Lower leg skin (tissue), 4 donors: Measurements from ENCODE around the gene NBAS. TPM values are rescaled to one million over a fixed set of nuclear protein-coding genes. Genes with fewer than 3 reads are reported as not detected.

Source experiments
- DNase-seq, 2 donors: peaks; one replicate each; pipeline ENCODE4 v3.0.0-alpha.2; 2019; ENCODE audit warnings: low spot score in 2 of 2
- H3K4me3 ChIP-seq: fragments of 200-600 bp; sonication (generic); 2 replicates; pipeline ENCODE4 v1.5.1; 2017; ENCODE audit warnings: mild to moderate bottlenecking, low read depth; ENCODE audit not compliant: poor library complexity, severe bottlenecking
- POLR2A ChIP-seq, 2 donors: fragments of 450-650 bp; IDR thresholded peaks; one replicate each; pipeline ENCODE4 v1.6.1; 2016 to 2017; ENCODE audit warnings: antibody characterized with exemption in 2 of 2, mild to moderate bottlenecking in 1 of 2, moderate library complexity in 1 of 2
- WGBS, 2 donors: methylation state at CpG; one replicate each; pipeline ENCODE4 v1.1.5; 2018; 5-methylcytosine and 5-hydroxymethylcytosine counted together
- intact Hi-C: fragments of 100-400 bp; cut with DNase I; formaldehyde crosslinking; loops from one replicate; pipeline ENCODE4 v1.15.0; 2023; ENCODE audit warnings: low total_unique reads
- total RNA-seq, 4 donors: library from RNA; depleted of rRNA; stranded (reverse); fragments of >200 nt; gene quantifications; one replicate each; pipeline ENCODE4 v1.1.0, GENCODE V29; 2016
- TF ChIP-seq, protein P1 (sequence below), 3 donors: fragments of 450-650 bp; IDR thresholded peaks; one replicate each; pipeline ENCODE4 v1.5.1; 2016; ENCODE audit warnings: antibody characterized with exemption in 3 of 3, mild to moderate bottlenecking in 3 of 3, moderate library complexity in 2 of 3

Gene NBAS
- total RNA-seq, 4 donors from 2014 or later = 26.6 to 40.2 (median 38.3) TPM

- WGBS, 2 donors = 81 to 83% methylated on average over 3 of the region's 3 CpGs
- H3K4me3 ChIP-seq = no peak overlapping the region
- DNase-seq = no peak
- intact Hi-C loops = no loop called here
- TF ChIP-seq POLR2A (IDR thresholded peaks at IDR 0.05) = no peak
- TF ChIP-seq, protein P1, sequence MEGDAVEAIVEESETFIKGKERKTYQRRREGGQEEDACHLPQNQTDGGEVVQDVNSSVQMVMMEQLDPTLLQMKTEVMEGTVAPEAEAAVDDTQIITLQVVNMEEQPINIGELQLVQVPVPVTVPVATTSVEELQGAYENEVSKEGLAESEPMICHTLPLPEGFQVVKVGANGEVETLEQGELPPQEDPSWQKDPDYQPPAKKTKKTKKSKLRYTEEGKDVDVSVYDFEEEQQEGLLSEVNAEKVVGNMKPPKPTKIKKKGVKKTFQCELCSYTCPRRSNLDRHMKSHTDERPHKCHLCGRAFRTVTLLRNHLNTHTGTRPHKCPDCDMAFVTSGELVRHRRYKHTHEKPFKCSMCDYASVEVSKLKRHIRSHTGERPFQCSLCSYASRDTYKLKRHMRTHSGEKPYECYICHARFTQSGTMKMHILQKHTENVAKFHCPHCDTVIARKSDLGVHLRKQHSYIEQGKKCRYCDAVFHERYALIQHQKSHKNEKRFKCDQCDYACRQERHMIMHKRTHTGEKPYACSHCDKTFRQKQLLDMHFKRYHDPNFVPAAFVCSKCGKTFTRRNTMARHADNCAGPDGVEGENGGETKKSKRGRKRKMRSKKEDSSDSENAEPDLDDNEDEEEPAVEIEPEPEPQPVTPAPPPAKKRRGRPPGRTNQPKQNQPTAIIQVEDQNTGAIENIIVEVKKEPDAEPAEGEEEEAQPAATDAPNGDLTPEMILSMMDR (IDR thresholded peaks at IDR 0.05) = no peak
Measured at GRCh38 chr2:15306706-15307105, 254.4 kb downstream of the NBAS start.

DNA sequence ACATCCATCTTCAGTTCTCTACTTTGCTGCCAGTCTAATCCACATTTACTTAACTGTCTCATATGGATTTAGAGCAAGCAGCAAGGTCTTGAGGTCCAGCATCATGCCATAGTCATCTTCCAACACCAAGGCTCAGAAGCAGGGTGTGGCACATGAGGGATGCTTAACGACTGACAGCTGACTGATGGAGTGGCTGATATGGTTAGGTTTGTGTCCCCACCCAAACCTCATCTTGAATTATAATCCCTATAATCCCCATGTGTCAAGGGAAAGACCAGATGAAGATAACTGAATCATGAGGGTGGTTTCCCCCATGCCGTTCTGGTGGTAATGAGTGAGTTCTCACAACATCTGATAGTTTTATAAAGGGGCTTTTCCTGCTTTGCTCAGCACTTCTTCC, 257.3 kb downstream of the NBAS start:
- 84 to 94% methylated on average over 2 of the region's 2 CpGs for WGBS, 2 donors
- no peak overlapping the region for H3K4me3 ChIP-seq
- TF ChIP-seq POLR2A (IDR thresholded peaks at IDR 0.05) = no peak
- TF ChIP-seq, protein P1 (IDR thresholded peaks at IDR 0.05) = no peak
- DNase-seq = no peak
- intact Hi-C loops = no loop called here

- no peak for TF ChIP-seq POLR2A (IDR thresholded peaks at IDR 0.05)
- TF ChIP-seq, protein P1 (IDR thresholded peaks at IDR 0.05) = no peak
- WGBS, 2 donors = 79 to 84% methylated on average over 3 of the region's 3 CpGs
- DNase-seq = no peak
- H3K4me3 ChIP-seq = no peak overlapping the region
- intact Hi-C loops = no loop called here
Measured at GRCh38 chr2:15302154-15302553, 259.0 kb downstream of the NBAS start.

DNA sequence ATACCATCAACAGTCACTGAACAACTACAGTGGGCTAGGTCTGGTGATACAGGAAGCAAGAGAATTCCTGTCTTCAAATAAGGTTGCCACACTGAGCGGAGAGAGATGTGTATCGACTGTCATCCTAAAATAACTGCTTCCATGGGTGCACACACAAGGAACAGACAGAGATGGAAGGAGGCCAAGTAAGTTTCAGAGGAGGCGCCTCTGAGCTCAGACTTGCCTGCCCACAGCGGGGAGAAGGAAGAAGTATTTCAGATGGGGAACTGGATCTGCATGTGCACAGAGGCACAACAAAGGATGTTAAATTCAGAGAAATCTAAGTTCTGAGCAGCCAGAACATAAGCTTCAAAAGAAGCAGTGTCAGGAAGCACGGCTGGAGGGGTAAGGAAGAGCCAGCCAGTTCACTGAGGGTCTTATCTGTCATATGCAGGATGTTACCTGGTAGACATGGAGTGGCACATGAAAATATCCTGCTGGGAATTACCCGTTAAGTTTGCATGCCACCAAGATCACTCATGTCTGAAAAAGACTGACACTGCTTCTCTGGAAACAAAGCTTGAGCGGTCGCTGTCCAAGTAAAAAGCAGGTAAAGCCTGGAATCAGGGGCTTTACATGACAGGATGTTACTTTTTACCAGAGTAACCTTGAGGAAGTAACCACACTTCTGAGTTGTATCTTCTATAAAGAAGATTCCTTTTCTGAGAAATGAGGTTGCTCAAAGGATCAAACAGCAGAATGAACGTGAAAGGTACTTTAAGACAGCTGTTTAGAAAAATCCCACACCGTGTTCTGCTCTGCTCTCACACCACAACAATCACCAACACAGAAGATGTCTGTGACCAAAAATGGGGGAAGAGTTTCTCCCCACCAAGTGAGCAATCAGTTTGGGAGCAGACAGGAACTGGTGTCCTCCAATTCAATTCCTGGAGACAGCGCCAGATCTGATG, 260.2 kb downstream of the NBAS start:
- TF ChIP-seq, protein P1 (IDR thresholded peaks at IDR 0.05) = no peak
- no peak overlapping the region for H3K4me3 ChIP-seq
- intact Hi-C loops = no loop called here
- no peak for DNase-seq
- 76 to 81% methylated on average over 11 of the region's 11 CpGs for WGBS, 2 donors

- H3K4me3 ChIP-seq = no peak overlapping the region
- no peak for TF ChIP-seq POLR2A (IDR thresholded peaks at IDR 0.05)
- TF ChIP-seq, protein P1 (IDR thresholded peaks at IDR 0.05) = no peak
- WGBS, 2 donors = 84 to 87% methylated on average over 4 of the region's 4 CpGs
- no peak for DNase-seq
- intact Hi-C loops = no loop called here
Measured at GRCh38 chr2:15299904-15300520, 261.1 kb downstream of the NBAS start.
